ENCODE data around the gene HCN2. TPM values are rescaled to one million over a fixed set of nuclear protein-coding genes. Genes with fewer than 3 reads are reported as not detected.

HCN2 gene
- polyA plus RNA-seq, 4 donors = 0.19 to 0.58 TPM; not detected in 2

GRCh38 chr19:638906-639252, 49.2 kb downstream of the HCN2 start:
- 56 to 77% (median 64%) methylated on average over 15 to 17 of the region's 17 CpGs for WGBS, 3 donors
- Histone ChIP-seq H3K27me3 (ENCODE audit: control insufficient read depth in 3 of 3, insufficient read depth in 3 of 3, low read length in 3 of 3) (peaks cover 0 to 12% (median 0%) of the 10 kb centered on the region in 3 donors), H3K27ac (ENCODE audit: low read depth in 1 of 3, low read length in 2 of 3) (no peak overlapping the region), H3K4me3 (ENCODE audit: low read depth in 1 of 3, low read length in 3 of 3) (peak overlapping the region in 1 of 3 donors; percentile 21), H3K4me1 (ENCODE audit: control insufficient read depth in 3 of 3, insufficient read depth in 2 of 3, low read depth in 1 of 3, low read length in 2 of 3) (peaks cover 1 to 12% (median 6%) of the 10 kb centered on the region in 3 donors), H3K9me3 (ENCODE audit: control insufficient read depth in 2 of 2, insufficient read depth in 1 of 2, low read depth in 1 of 2, low read length in 1 of 2) (no peaks in the 10 kb centered on the region), H3K36me3 (ENCODE audit: control insufficient read depth in 3 of 3, insufficient read depth in 2 of 3, low read depth in 1 of 3, low read length in 3 of 3) (peaks cover 0 to 7% (median 0%) of the 10 kb centered on the region in 3 donors)
- no peak for DNase-seq
- FAIRE-seq = no peak

- H3K9me3 ChIP-seq (ENCODE audit: control insufficient read depth in 2 of 2, insufficient read depth in 1 of 2, low read depth in 1 of 2, low read length in 1 of 2) = no peaks in the 10 kb centered on the region
- WGBS, 3 donors = 5 to 6% (median 5%) methylated on average over 72 to 109 of the region's 109 CpGs
- H3K27ac ChIP-seq (ENCODE audit: low read depth in 1 of 3, low read length in 2 of 3) = no peak within 1 kb of the TSS
- H3K4me3 ChIP-seq (ENCODE audit: low read depth in 1 of 3, low read length in 3 of 3) = peak within 1 kb of the TSS; percentile 26 to 52 (median 32)
- H3K27me3 ChIP-seq (ENCODE audit: control insufficient read depth in 3 of 3, insufficient read depth in 3 of 3, low read length in 3 of 3) = peaks cover 0 to 12% (median 0%) of the 10 kb centered on the region in 3 donors
- FAIRE-seq = no peak
- H3K36me3 ChIP-seq (ENCODE audit: control insufficient read depth in 3 of 3, insufficient read depth in 2 of 3, low read depth in 1 of 3, low read length in 3 of 3) = peaks cover 0 to 10% (median 0%) of the 10 kb centered on the region in 3 donors
- DNase-seq = peak; percentile 93
- H3K4me1 ChIP-seq (ENCODE audit: control insufficient read depth in 3 of 3, insufficient read depth in 2 of 3, low read depth in 1 of 3, low read length in 2 of 3) = peaks cover 1 to 7% (median 6%) of the 10 kb centered on the region in 3 donors
Measured at GRCh38 chr19:639253-640160, 49.8 kb downstream of the HCN2 start, which contains the start of gene FGF22. TSS of gene FGF22 (plus strand) at chr19:639879. CDS start at chr19:639926, 47 bp downstream.

- Histone ChIP-seq H3K4me3 (ENCODE audit: low read depth in 1 of 3, low read length in 3 of 3) (peak overlapping the region in 2 of 3 donors; percentile 17 to 52), H3K36me3 (ENCODE audit: control insufficient read depth in 3 of 3, insufficient read depth in 2 of 3, low read depth in 1 of 3, low read length in 3 of 3) (peaks cover 0 to 15% (median 0%) of the 10 kb centered on the region in 3 donors), H3K4me1 (ENCODE audit: control insufficient read depth in 3 of 3, insufficient read depth in 2 of 3, low read depth in 1 of 3, low read length in 2 of 3) (peaks cover 1 to 7% (median 6%) of the 10 kb centered on the region in 3 donors), H3K27ac (ENCODE audit: low read depth in 1 of 3, low read length in 2 of 3) (no peak overlapping the region), H3K9me3 (ENCODE audit: control insufficient read depth in 2 of 2, insufficient read depth in 1 of 2, low read depth in 1 of 2, low read length in 1 of 2) (no peaks in the 10 kb centered on the region), H3K27me3 (ENCODE audit: control insufficient read depth in 3 of 3, insufficient read depth in 3 of 3, low read length in 3 of 3) (peaks cover 0 to 12% (median 0%) of the 10 kb centered on the region in 3 donors)
- DNase-seq = no peak
- 23 to 46% (median 26%) methylated on average over 18 to 25 of the region's 25 CpGs for WGBS, 3 donors
- no peak for FAIRE-seq
Measured at GRCh38 chr19:640161-640558, 50.5 kb downstream of the HCN2 start.

- DNase-seq = no peak
- Histone ChIP-seq H3K4me1 (ENCODE audit: control insufficient read depth in 3 of 3, insufficient read depth in 2 of 3, low read depth in 1 of 3, low read length in 2 of 3) (peaks cover 1 to 7% (median 6%) of the 10 kb centered on the region in 3 donors), H3K36me3 (ENCODE audit: control insufficient read depth in 3 of 3, insufficient read depth in 2 of 3, low read depth in 1 of 3, low read length in 3 of 3) (peaks cover 0 to 18% (median 0%) of the 10 kb centered on the region in 3 donors), H3K4me3 (ENCODE audit: low read depth in 1 of 3, low read length in 3 of 3) (no peak overlapping the region), H3K9me3 (ENCODE audit: control insufficient read depth in 2 of 2, insufficient read depth in 1 of 2, low read depth in 1 of 2, low read length in 1 of 2) (no peaks in the 10 kb centered on the region), H3K27me3 (ENCODE audit: control insufficient read depth in 3 of 3, insufficient read depth in 3 of 3, low read length in 3 of 3) (peaks cover 0 to 12% (median 0%) of the 10 kb centered on the region in 3 donors), H3K27ac (ENCODE audit: low read depth in 1 of 3, low read length in 2 of 3) (no peak overlapping the region)
- WGBS, 3 donors = 80 to 92% (median 87%) methylated on average over 26 to 31 of the region's 31 CpGs
- FAIRE-seq = no peak
Measured at GRCh38 chr19:640606-641189, 51.0 kb downstream of the HCN2 start.

- Histone ChIP-seq H3K27ac (ENCODE audit: low read depth in 1 of 3, low read length in 2 of 3) (no peak overlapping the region), H3K4me1 (ENCODE audit: control insufficient read depth in 3 of 3, insufficient read depth in 2 of 3, low read depth in 1 of 3, low read length in 2 of 3) (peaks cover 1 to 7% (median 6%) of the 10 kb centered on the region in 3 donors), H3K4me3 (ENCODE audit: low read depth in 1 of 3, low read length in 3 of 3) (peak overlapping the region in 1 of 3 donors; percentile 31), H3K9me3 (ENCODE audit: control insufficient read depth in 2 of 2, insufficient read depth in 1 of 2, low read depth in 1 of 2, low read length in 1 of 2) (no peaks in the 10 kb centered on the region), H3K36me3 (ENCODE audit: control insufficient read depth in 3 of 3, insufficient read depth in 2 of 3, low read depth in 1 of 3, low read length in 3 of 3) (peaks cover 0 to 27% (median 6%) of the 10 kb centered on the region in 3 donors), H3K27me3 (ENCODE audit: control insufficient read depth in 3 of 3, insufficient read depth in 3 of 3, low read length in 3 of 3) (peaks cover 0 to 12% (median 0%) of the 10 kb centered on the region in 3 donors)
- FAIRE-seq = no peak
- 41 to 82% (median 42%) methylated on average over 17 of the region's 17 CpGs for WGBS, 3 donors
- peak in 1 of 2 donors; percentile 45 for DNase-seq
Measured at GRCh38 chr19:641702-642101, 52.0 kb downstream of the HCN2 start.

- 85 to 86% (median 86%) methylated on average over 59 to 70 of the region's 70 CpGs for WGBS, 3 donors
- no peak overlapping the region for H3K4me3 ChIP-seq (ENCODE audit: low read depth in 1 of 3, low read length in 3 of 3)
- DNase-seq = no peak
- H3K27ac ChIP-seq (ENCODE audit: low read depth in 1 of 3, low read length in 2 of 3) = no peak overlapping the region
- H3K9me3 ChIP-seq (ENCODE audit: control insufficient read depth in 2 of 2, insufficient read depth in 1 of 2, low read depth in 1 of 2, low read length in 1 of 2) = no peaks in the 10 kb centered on the region
- H3K36me3 ChIP-seq (ENCODE audit: control insufficient read depth in 3 of 3, insufficient read depth in 2 of 3, low read depth in 1 of 3, low read length in 3 of 3) = peaks cover 4 to 40% (median 17%) of the 10 kb centered on the region in 3 donors
- FAIRE-seq = no peak
- H3K4me1 ChIP-seq (ENCODE audit: control insufficient read depth in 3 of 3, insufficient read depth in 2 of 3, low read depth in 1 of 3, low read length in 2 of 3) = peaks cover 1 to 7% (median 6%) of the 10 kb centered on the region in 3 donors
- peaks cover 0 to 12% (median 0%) of the 10 kb centered on the region in 3 donors for H3K27me3 ChIP-seq (ENCODE audit: control insufficient read depth in 3 of 3, insufficient read depth in 3 of 3, low read length in 3 of 3)
Measured at GRCh38 chr19:642767-643727, 53.4 kb downstream of the HCN2 start.

GRCh38 chr19:643736-644135, 54.1 kb downstream of the HCN2 start:
- H3K9me3 ChIP-seq (ENCODE audit: control insufficient read depth in 2 of 2, insufficient read depth in 1 of 2, low read depth in 1 of 2, low read length in 1 of 2) = no peaks in the 10 kb centered on the region
- no peak for DNase-seq
- H3K4me3 ChIP-seq (ENCODE audit: low read depth in 1 of 3, low read length in 3 of 3) = no peak overlapping the region
- FAIRE-seq = no peak
- WGBS, 3 donors = 85 to 92% (median 90%) methylated on average over 23 to 24 of the region's 24 CpGs
- H3K36me3 ChIP-seq (ENCODE audit: control insufficient read depth in 3 of 3, insufficient read depth in 2 of 3, low read depth in 1 of 3, low read length in 3 of 3) = peaks cover 6 to 46% (median 20%) of the 10 kb centered on the region in 3 donors
- no peak overlapping the region for H3K27ac ChIP-seq (ENCODE audit: low read depth in 1 of 3, low read length in 2 of 3)
- H3K27me3 ChIP-seq (ENCODE audit: control insufficient read depth in 3 of 3, insufficient read depth in 3 of 3, low read length in 3 of 3) = peaks cover 0 to 6% (median 0%) of the 10 kb centered on the region in 3 donors
- peaks cover 1 to 7% (median 6%) of the 10 kb centered on the region in 3 donors for H3K4me1 ChIP-seq (ENCODE audit: control insufficient read depth in 3 of 3, insufficient read depth in 2 of 3, low read depth in 1 of 3, low read length in 2 of 3)
